Measurements from ENCODE around the gene LRPAP1. TPM values are rescaled to one million over a fixed set of nuclear protein-coding genes. Genes with fewer than 3 reads are reported as not detected.
"Not testable (repeated sequence)": the region's sequence is repeated elsewhere in the genome, so short reads cannot be mapped to it uniquely, and the experiment has no call there.

Gene LRPAP1
- total RNA-seq, 1 experiment from 2014 or later, result 116 TPM

GRCh38 chr4:3461515-3462291 is 70.5 kb downstream of the LRPAP1 start:
- peak; percentile 83 for DNase-seq (ENCODE audit: low spot score)

GRCh38 chr4:3460926-3461325 is 71.3 kb downstream of the LRPAP1 start:
- no peak for DNase-seq (ENCODE audit: low spot score)

DNA sequence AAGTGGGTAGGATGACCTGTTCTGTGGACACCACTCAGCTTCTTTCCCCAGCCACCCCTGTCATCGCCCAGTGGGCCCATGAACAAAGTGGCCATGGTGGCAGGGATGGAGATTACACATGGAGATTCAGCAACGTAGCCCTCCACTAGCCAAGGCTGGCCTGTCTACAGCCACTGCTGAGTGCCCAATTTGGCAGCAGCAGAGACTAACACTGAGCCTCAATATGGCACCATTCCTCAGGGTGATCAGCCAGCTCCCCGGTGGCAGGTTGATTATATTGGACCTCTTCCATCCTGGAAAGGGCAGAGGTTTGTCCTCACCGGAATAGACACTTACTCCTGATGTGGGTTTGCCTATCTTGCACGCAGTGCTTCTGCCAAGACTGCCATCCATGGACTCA is 73.1 kb downstream of the LRPAP1 start:
- not testable (repeated sequence) for DNase-seq (ENCODE audit: low spot score)

- DNase-seq (ENCODE audit: low spot score), result no peak
Observed at GRCh38 chr4:3458371-3458770, 73.9 kb downstream of the LRPAP1 start.

DNA sequence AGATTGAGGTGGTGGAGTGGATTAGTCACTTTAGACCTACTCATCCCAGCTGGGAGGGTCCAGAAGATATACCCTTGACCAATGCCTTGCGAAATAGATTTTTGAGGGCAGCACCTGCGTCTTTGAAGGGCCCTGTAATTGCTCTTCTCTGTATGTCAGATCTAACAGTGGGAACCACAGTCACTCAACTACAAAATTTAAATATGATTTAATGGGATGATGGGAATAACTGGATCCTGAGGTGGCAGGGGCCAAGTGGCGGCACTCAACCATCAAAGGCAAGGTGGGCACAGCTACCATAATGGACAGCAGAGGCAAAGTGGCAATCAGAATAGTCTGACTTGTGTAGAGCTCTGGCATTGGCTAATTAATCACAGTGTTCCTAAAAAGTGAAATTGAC is 76.6 kb downstream of the LRPAP1 start:
- not testable (repeated sequence) for DNase-seq (ENCODE audit: low spot score)

Other genes starting within 250 kb of the LRPAP1 start
- 12.4 and 16.2 TPM in 2 replicates for gene RGS12, start 239.4 kb downstream of the LRPAP1 start, total RNA-seq (2014; rRNA removed; shearing (Covaris generic))
- gene HGFAC, start 90.5 kb downstream of the LRPAP1 start, total RNA-seq (2014; rRNA removed; shearing (Covaris generic)), result 0.36 TPM in 1 of 2 replicates, not detected in the other
- 17.9 and 21.4 TPM in 2 replicates for gene DOK7, start 69.1 kb downstream of the LRPAP1 start, total RNA-seq (2014; rRNA removed; shearing (Covaris generic))
- gene ADRA2C, start 234.0 kb upstream of the LRPAP1 start, total RNA-seq (2014; rRNA removed; shearing (Covaris generic)), result 5.9 TPM in 2 replicates

Data from A172 (cell line).